Stimulated activated effector memory CD8-positive, alpha-beta T cell treated with anti-CD3 and anti-CD28 coated beads, Interleukin-12 subunit alpha, Interleukin-12 subunit beta, amount 100 ng/mL, for 72 hours (primary cell): Measurements from ENCODE around the gene INPP4A.
"Not testable (repeated sequence)": the region's sequence is repeated elsewhere in the genome, so short reads cannot be mapped to it uniquely, and the experiment has no call there.

Source experiments
- ATAC-seq: fragments of 150-1000 bp; cut with Tn5 transposase; 2 replicates; pipeline ENCODE4 v1.10.0; 2021
- DNase-seq, 2 donors: peaks; one replicate each; pipeline ENCODE4 v3.0.0; 2021 to 2022; ENCODE audit warnings: low spot score in 2 of 2
- H3K27ac Mint-ChIP-seq: one replicate; pipeline ENCODE4 v1.8.0; 2022; ENCODE audit warnings: mild to moderate bottlenecking, mixed read lengths
- H3K36me3 Mint-ChIP-seq: one replicate; pipeline ENCODE4 v1.8.0; 2022; ENCODE audit warnings: mild to moderate bottlenecking, mixed read lengths
- H3K4me1 Mint-ChIP-seq: one replicate; pipeline ENCODE4 v1.8.0; 2022; ENCODE audit warnings: mixed read lengths
- H3K4me3 Mint-ChIP-seq: one replicate; pipeline ENCODE4 v1.8.0; 2022; ENCODE audit warnings: mild to moderate bottlenecking, mixed read lengths
- H3K9me3 Mint-ChIP-seq: one replicate; pipeline ENCODE4 v1.8.0; 2022; ENCODE audit warnings: mixed read lengths

INPP4A gene

GRCh38 chr2:98444436-98445176 lies at the start of gene INPP4A:
Gene INPP4A, plus strand, starts transcription at chr2:98444858. Its CDS starts 75,191 bp downstream, at chr2:98520049.
- Mint-ChIP-seq H3K27ac (peak within 1 kb of the TSS; percentile 97), H3K4me1 (peaks cover 44% of the 10 kb centered on the region), H3K36me3 (peaks cover 20% of the 10 kb centered on the region), H3K9me3 (peaks cover 3% of the 10 kb centered on the region), H3K4me3 (peak within 1 kb of the TSS; percentile 91)
- DNase-seq = peak; percentile 73 to 89
- peak; percentile 84 for ATAC-seq

GRCh38 chr2:98395977-98396376 lies 48.7 kb upstream of the INPP4A start:
- DNase-seq (no peak), ATAC-seq (no peak)
- Mint-ChIP-seq H3K4me3 (no peak overlapping the region), H3K4me1 (no peaks in the 10 kb centered on the region), H3K36me3 (no peaks in the 10 kb centered on the region), H3K9me3 (no peaks in the 10 kb centered on the region), H3K27ac (no peak overlapping the region)

GRCh38 chr2:98396745-98397355 lies 47.8 kb upstream of the INPP4A start:
- Mint-ChIP-seq H3K4me1 (peaks cover 4% of the 10 kb centered on the region), H3K4me3 (no peak overlapping the region), H3K36me3 (peaks cover 2% of the 10 kb centered on the region), H3K9me3 (no peaks in the 10 kb centered on the region), H3K27ac (no peak overlapping the region)
- no peak for ATAC-seq
- no peak for DNase-seq

GRCh38 chr2:98399140-98399539 lies 45.5 kb upstream of the INPP4A start:
- ATAC-seq = no peak
- Mint-ChIP-seq H3K4me3 (no peak overlapping the region), H3K4me1 (peaks cover 6% of the 10 kb centered on the region), H3K9me3 (no peaks in the 10 kb centered on the region), H3K36me3 (peaks cover 6% of the 10 kb centered on the region), H3K27ac (no peak overlapping the region)
- DNase-seq = no peak

GRCh38 chr2:98403878-98404277 lies 40.8 kb upstream of the INPP4A start:
- Mint-ChIP-seq H3K4me1 (peaks cover 6% of the 10 kb centered on the region), H3K9me3 (no peaks in the 10 kb centered on the region), H3K36me3 (peaks cover 6% of the 10 kb centered on the region), H3K4me3 (no peak overlapping the region), H3K27ac (no peak overlapping the region)
- ATAC-seq (no peak), DNase-seq (peak in 1 of 2 donors; percentile 36)

- DNase-seq (peak in 1 of 2 donors; percentile 43), ATAC-seq (no peak)
- peaks cover 6% of the 10 kb centered on the region for H3K36me3 Mint-ChIP-seq
- peaks cover 6% of the 10 kb centered on the region for H3K4me1 Mint-ChIP-seq
- no peaks in the 10 kb centered on the region for H3K9me3 Mint-ChIP-seq
- H3K27ac Mint-ChIP-seq = peak overlapping the region; percentile 32
- H3K4me3 Mint-ChIP-seq = no peak overlapping the region
Observed at GRCh38 chr2:98404556-98405250, 40.0 kb upstream of the INPP4A start.

GRCh38 chr2:98405301-98405700 lies 39.4 kb upstream of the INPP4A start:
- Mint-ChIP-seq H3K4me1 (peaks cover 6% of the 10 kb centered on the region), H3K4me3 (no peak overlapping the region), H3K27ac (peak overlapping the region; percentile 32), H3K36me3 (peaks cover 6% of the 10 kb centered on the region), H3K9me3 (no peaks in the 10 kb centered on the region)
- ATAC-seq = no peak
- DNase-seq = peak in 1 of 2 donors; percentile 32

- Mint-ChIP-seq H3K36me3 (no peaks in the 10 kb centered on the region), H3K4me3 (no peak overlapping the region), H3K27ac (no peak overlapping the region), H3K9me3 (no peaks in the 10 kb centered on the region), H3K4me1 (no peaks in the 10 kb centered on the region)
- ATAC-seq = no peak
- DNase-seq = peak in 1 of 2 donors; percentile 33
Observed at GRCh38 chr2:98408155-98408554, 36.5 kb upstream of the INPP4A start.

- peak; percentile 94 for ATAC-seq
- DNase-seq = peak; percentile 54 to 80
- no peaks in the 10 kb centered on the region for H3K36me3 Mint-ChIP-seq
- peaks cover 3% of the 10 kb centered on the region for H3K9me3 Mint-ChIP-seq
- H3K27ac Mint-ChIP-seq = no peak overlapping the region
- H3K4me1 Mint-ChIP-seq = peaks cover 5% of the 10 kb centered on the region
- H3K4me3 Mint-ChIP-seq = no peak overlapping the region
Observed at GRCh38 chr2:98412751-98413458, 31.8 kb upstream of the INPP4A start.

- not testable (repeated sequence) for ATAC-seq, H3K9me3 Mint-ChIP-seq, H3K4me1 Mint-ChIP-seq, DNase-seq, H3K4me3 Mint-ChIP-seq, H3K36me3 Mint-ChIP-seq, H3K27ac Mint-ChIP-seq
Observed at GRCh38 chr2:98414246-98414645, 30.4 kb upstream of the INPP4A start.

- not testable (repeated sequence) for H3K36me3 Mint-ChIP-seq, H3K27ac Mint-ChIP-seq, H3K4me3 Mint-ChIP-seq, DNase-seq, H3K4me1 Mint-ChIP-seq, H3K9me3 Mint-ChIP-seq, ATAC-seq
Observed at GRCh38 chr2:98415719-98416248, 28.9 kb upstream of the INPP4A start.

- DNase-seq (no peak), ATAC-seq (no peak)
- no peak overlapping the region for H3K27ac Mint-ChIP-seq
- no peak overlapping the region for H3K4me3 Mint-ChIP-seq
- H3K9me3 Mint-ChIP-seq = peaks cover 3% of the 10 kb centered on the region
- peaks cover 5% of the 10 kb centered on the region for H3K4me1 Mint-ChIP-seq
- no peaks in the 10 kb centered on the region for H3K36me3 Mint-ChIP-seq
Observed at GRCh38 chr2:98416383-98417159, 28.1 kb upstream of the INPP4A start.

GRCh38 chr2:98419544-98419943 lies 25.1 kb upstream of the INPP4A start:
- Mint-ChIP-seq H3K27ac (no peak overlapping the region), H3K36me3 (no peaks in the 10 kb centered on the region), H3K4me1 (peaks cover 5% of the 10 kb centered on the region), H3K9me3 (peaks cover 6% of the 10 kb centered on the region), H3K4me3 (no peak overlapping the region)
- DNase-seq (no peak), ATAC-seq (no peak)

GRCh38 chr2:98419977-98420725 lies 24.5 kb upstream of the INPP4A start:
- H3K4me3 Mint-ChIP-seq = no peak overlapping the region
- no peak overlapping the region for H3K27ac Mint-ChIP-seq
- no peaks in the 10 kb centered on the region for H3K36me3 Mint-ChIP-seq
- no peak for ATAC-seq
- peaks cover 5% of the 10 kb centered on the region for H3K4me1 Mint-ChIP-seq
- H3K9me3 Mint-ChIP-seq = peaks cover 5% of the 10 kb centered on the region
- DNase-seq = no peak
